Transverse colon (tissue), 4 donors: ENCODE data around the gene TMEM150C.

Experiments
- EP300 ChIP-seq: sonication (generic); formaldehyde crosslinking; IDR thresholded peaks from one replicate; pipeline ENCODE4 v1.6.1; 2017; ENCODE audit warnings: antibody characterized with exemption, low read depth
- POLR2A ChIP-seq: fragments of 450-650 bp; IDR thresholded peaks from one replicate; pipeline ENCODE4 v1.6.1; 2016; ENCODE audit warnings: antibody characterized with exemption, mild to moderate bottlenecking, moderate library complexity
- POLR2AphosphoS5 ChIP-seq, 3 donors: sonication (generic); formaldehyde crosslinking; IDR thresholded peaks; one replicate each; pipeline ENCODE4 v1.6.1; 2016; ENCODE audit warnings: antibody characterized with exemption in 3 of 3
- TF ChIP-seq, protein P1 (sequence below), 5 experiments: fragments of 200-600 bp in 3 of 5; fragments of 450-650 bp in 2 of 5; sonication (generic) in 3 of 5; IDR thresholded peaks; 1 replicate in 2 of 5; 2 replicates in 3 of 5; pipeline ENCODE4 v1.5.1; 2016 to 2017; ENCODE audit warnings: antibody characterized with exemption in 5 of 5, inconsistent platforms in 3 of 5, mild to moderate bottlenecking in 2 of 5, moderate library complexity in 1 of 5

DNA sequence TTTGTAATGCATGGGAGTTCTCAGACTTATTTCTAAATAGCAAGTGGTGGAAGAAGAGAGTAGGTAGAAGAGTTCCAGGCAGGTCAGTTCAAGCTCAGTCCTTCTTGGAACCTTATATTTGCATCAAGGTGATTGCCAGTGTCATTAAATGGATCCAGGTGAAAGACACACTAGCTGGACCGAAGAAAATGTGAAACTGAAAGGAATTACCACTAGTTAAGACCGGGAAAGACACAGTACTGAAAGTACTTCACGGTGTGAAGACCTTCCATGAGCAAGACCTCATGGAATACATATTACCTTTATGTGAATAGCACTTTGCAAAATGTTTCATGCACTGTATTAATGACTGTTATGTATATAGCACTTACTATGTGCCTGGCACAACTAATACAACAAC lies 19.1 kb downstream of the TMEM150C start:
- TF ChIP-seq POLR2A (no peak), POLR2AphosphoS5 (IDR thresholded peaks at IDR 0.05) (no peak), EP300 (no peak)
- TF ChIP-seq, protein P1, sequence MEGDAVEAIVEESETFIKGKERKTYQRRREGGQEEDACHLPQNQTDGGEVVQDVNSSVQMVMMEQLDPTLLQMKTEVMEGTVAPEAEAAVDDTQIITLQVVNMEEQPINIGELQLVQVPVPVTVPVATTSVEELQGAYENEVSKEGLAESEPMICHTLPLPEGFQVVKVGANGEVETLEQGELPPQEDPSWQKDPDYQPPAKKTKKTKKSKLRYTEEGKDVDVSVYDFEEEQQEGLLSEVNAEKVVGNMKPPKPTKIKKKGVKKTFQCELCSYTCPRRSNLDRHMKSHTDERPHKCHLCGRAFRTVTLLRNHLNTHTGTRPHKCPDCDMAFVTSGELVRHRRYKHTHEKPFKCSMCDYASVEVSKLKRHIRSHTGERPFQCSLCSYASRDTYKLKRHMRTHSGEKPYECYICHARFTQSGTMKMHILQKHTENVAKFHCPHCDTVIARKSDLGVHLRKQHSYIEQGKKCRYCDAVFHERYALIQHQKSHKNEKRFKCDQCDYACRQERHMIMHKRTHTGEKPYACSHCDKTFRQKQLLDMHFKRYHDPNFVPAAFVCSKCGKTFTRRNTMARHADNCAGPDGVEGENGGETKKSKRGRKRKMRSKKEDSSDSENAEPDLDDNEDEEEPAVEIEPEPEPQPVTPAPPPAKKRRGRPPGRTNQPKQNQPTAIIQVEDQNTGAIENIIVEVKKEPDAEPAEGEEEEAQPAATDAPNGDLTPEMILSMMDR (IDR thresholded peaks at IDR 0.05), result no peak
